Colonic mucosa (tissue), 4 donors: ENCODE results near the gene REEP3. TPM values are rescaled to one million over a fixed set of nuclear protein-coding genes. Genes with fewer than 3 reads are reported as not detected.

Source experiments
- DNase-seq: peaks from one replicate; pipeline ENCODE4 v3.0.0-alpha.2; 2020
- H3K27ac ChIP-seq: fragments of 200-600 bp; one replicate; pipeline ENCODE4 v1.8.0; 2021
- H3K27me3 ChIP-seq: fragments of 200-600 bp; one replicate; pipeline ENCODE4 v1.8.0; 2021
- H3K36me3 ChIP-seq: fragments of 200-600 bp; one replicate; pipeline ENCODE4 v1.8.0; 2021
- H3K4me1 ChIP-seq: fragments of 200-600 bp; one replicate; pipeline ENCODE4 v1.8.0; 2021; ENCODE audit warnings: mild to moderate bottlenecking
- H3K4me3 ChIP-seq: fragments of 200-600 bp; one replicate; pipeline ENCODE4 v1.8.0; 2021
- H3K9ac ChIP-seq, 2 donors: one replicate each; pipeline ENCODE4 v1.7.0; 2013; ENCODE audit warnings: control low read depth in 2 of 2, low read depth in 2 of 2, low read length in 2 of 2
- H3K9me3 ChIP-seq: fragments of 200-600 bp; one replicate; pipeline ENCODE4 v1.8.0; 2021
- intact Hi-C: fragments of 100-400 bp; cut with DNase I; formaldehyde crosslinking; loops from one replicate; pipeline ENCODE4 v1.14.1; 2022
- total RNA-seq, 2 donors: library from RNA; stranded (reverse); fragmentation: NEBNext Ultra II Directional in 1 of 2; extraction: Animal tissue kit (Norgen Biotek cat#: 25700) in 1 of 2; gene quantifications; one replicate each; pipeline ENCODE4 v1.2.1, GENCODE V29; 2021
- TF ChIP-seq, protein P1 (sequence below): fragments of 200-600 bp; IDR thresholded peaks from one replicate; pipeline ENCODE4 v1.8.0; 2022; ENCODE audit warnings: antibody characterized with exemption, mild to moderate bottlenecking
- donor health status: healthy.
- donor health status: DM: no; HTN: no; CAD: no.
- donor health status: DM: no; HTN: no; CAD: no.

REEP3 gene, protein sequence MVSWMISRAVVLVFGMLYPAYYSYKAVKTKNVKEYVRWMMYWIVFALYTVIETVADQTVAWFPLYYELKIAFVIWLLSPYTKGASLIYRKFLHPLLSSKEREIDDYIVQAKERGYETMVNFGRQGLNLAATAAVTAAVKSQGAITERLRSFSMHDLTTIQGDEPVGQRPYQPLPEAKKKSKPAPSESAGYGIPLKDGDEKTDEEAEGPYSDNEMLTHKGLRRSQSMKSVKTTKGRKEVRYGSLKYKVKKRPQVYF
- 10 to 100 TPM; 33.1 to 66.0 TPM for total RNA-seq

DNA sequence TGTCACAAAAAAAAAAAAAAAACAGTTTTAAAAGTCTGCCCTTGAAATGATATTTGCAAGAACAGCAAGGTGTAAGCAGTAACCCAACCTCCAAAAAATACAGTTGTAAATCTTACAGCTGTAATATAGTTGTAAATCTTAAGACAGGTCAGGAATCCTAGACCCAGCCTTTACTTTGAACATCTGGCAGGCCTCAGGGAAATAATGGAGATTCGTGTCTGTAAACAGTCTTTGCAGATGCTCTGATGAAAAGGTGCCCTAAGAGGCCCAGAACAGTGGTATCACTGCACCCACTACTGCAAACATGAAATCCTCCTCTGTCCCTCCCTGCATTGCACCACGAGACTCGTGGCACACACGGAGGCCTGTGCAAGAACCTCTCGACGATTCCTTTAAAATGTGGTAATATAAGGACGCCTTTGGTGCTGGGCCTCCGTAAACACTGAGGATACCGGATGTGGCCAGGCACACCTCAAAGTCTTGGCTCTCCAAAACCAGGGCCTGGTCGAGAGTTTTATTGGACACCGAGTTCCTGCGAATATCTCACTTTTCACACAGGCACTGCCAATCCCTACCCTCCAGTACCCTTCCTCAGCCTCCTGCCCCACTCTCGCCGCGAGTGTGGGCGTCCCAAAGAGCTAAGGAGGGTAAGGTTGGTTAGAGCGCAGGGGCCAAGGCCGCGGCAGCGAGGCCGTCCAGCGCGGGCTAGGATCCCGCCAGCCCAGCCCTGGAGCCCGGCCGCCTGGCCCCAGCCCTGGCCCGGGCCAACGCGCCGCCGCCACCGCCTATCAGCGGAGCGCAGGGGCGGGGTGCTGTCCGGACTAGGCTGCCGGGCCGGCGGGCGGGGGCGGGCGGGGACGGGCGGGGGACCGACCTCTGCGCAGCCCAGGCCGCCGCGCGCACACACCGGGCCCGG, at the start of gene REEP3:
REEP3 (plus strand) TSS at position 902 of the 916 bp plus-strand sequence. CDS start 145 bp downstream, outside the sequence.
- Histone ChIP-seq H3K36me3 (no peaks in the 10 kb centered on the region), H3K9ac (peak within 1 kb of the TSS; percentile 91 to 99), H3K27ac (peak within 1 kb of the TSS; percentile 96), H3K9me3 (no peaks in the 10 kb centered on the region), H3K4me1 (no peaks in the 10 kb centered on the region), H3K27me3 (no peaks in the 10 kb centered on the region), H3K4me3 (peak within 1 kb of the TSS; percentile 63)
- peak; percentile 64 for DNase-seq
- TF ChIP-seq, protein P1, sequence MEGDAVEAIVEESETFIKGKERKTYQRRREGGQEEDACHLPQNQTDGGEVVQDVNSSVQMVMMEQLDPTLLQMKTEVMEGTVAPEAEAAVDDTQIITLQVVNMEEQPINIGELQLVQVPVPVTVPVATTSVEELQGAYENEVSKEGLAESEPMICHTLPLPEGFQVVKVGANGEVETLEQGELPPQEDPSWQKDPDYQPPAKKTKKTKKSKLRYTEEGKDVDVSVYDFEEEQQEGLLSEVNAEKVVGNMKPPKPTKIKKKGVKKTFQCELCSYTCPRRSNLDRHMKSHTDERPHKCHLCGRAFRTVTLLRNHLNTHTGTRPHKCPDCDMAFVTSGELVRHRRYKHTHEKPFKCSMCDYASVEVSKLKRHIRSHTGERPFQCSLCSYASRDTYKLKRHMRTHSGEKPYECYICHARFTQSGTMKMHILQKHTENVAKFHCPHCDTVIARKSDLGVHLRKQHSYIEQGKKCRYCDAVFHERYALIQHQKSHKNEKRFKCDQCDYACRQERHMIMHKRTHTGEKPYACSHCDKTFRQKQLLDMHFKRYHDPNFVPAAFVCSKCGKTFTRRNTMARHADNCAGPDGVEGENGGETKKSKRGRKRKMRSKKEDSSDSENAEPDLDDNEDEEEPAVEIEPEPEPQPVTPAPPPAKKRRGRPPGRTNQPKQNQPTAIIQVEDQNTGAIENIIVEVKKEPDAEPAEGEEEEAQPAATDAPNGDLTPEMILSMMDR = no peak
- intact Hi-C loops = loop anchor here (5.0 kb wide), 2 partner anchors 53 to 107 kb away; partner anchors contain the start of gene JMJD1C

DNA sequence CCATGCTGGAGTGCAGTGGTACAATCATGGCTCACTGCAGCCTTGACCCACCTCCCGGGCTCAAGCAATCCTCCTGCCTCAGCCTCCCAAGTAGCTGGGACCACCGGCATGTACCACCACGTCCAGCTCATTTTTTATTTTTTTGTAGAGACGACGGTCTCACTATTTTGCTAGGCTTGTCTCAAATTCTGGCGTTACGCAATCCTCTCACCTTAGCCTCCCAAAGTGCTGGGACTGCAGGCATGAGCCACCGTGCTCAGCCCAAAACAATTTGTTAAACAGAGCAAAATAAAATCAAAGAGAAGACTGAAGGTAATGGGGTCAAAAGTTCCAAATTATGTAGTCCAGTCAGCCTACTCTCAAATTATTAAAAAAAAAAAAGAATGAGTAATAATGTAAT, 46.7 kb upstream of the REEP3 start:
- no peak overlapping the region for H3K4me3 ChIP-seq
- intact Hi-C loops = no loop called here
- H3K36me3 ChIP-seq = no peaks in the 10 kb centered on the region
- no peak overlapping the region for H3K27ac ChIP-seq
- H3K9ac ChIP-seq = no peak overlapping the region
- H3K4me1 ChIP-seq = no peaks in the 10 kb centered on the region
- TF ChIP-seq, protein P1 = no peak
- H3K27me3 ChIP-seq = no peaks in the 10 kb centered on the region
- DNase-seq = no peak
- H3K9me3 ChIP-seq = no peaks in the 10 kb centered on the region

DNA sequence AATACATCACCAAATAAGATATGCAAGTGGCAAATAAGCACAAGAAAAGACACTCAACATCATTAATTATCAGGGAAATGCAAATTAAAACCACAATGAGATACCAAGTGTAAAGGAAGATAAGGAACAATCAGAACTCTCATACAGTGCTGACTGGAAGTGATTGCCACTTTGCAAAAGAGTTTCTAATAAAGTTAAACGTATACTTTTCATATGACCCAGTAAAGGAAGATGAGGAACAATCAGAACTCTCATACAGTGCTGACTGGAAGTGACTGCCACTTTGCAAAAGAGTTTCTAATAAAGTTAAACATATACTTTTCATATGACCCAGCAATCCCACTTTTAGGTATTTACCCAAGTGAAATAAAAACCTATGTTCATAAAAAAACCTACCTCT, 43.3 kb upstream of the REEP3 start:
- Histone ChIP-seq H3K27me3 (no peaks in the 10 kb centered on the region), H3K9ac (no peak overlapping the region), H3K4me1 (no peaks in the 10 kb centered on the region), H3K4me3 (no peak overlapping the region), H3K9me3 (no peaks in the 10 kb centered on the region), H3K27ac (no peak overlapping the region), H3K36me3 (no peaks in the 10 kb centered on the region)
- intact Hi-C loops = no loop called here
- TF ChIP-seq, protein P1 = no peak
- DNase-seq = no peak

DNA sequence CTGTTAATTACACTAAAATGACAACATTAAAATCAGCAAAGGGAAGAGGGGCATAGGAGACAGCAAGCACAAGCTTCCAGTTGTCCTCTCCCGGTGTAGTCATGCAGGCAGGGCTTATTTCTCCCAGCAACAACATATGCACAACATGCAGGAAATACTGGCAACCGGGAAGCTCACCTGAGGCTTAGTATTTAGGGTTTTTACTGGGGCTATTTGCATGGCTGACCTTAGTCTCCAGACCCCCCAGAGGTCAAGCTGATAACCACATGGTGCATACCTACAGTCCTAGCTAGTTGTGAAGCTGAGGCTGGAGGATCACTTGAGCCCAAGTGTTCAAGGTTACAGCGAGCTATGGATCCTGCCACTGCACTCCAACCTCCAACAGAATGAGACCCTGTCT, 42.6 kb upstream of the REEP3 start:
- H3K36me3 ChIP-seq = no peaks in the 10 kb centered on the region
- no peaks in the 10 kb centered on the region for H3K9me3 ChIP-seq
- no peak overlapping the region for H3K27ac ChIP-seq
- no peak overlapping the region for H3K4me3 ChIP-seq
- TF ChIP-seq, protein P1 = no peak
- no peaks in the 10 kb centered on the region for H3K27me3 ChIP-seq
- H3K9ac ChIP-seq = no peak overlapping the region
- no peak for DNase-seq
- intact Hi-C loops = no loop called here
- no peaks in the 10 kb centered on the region for H3K4me1 ChIP-seq

DNA sequence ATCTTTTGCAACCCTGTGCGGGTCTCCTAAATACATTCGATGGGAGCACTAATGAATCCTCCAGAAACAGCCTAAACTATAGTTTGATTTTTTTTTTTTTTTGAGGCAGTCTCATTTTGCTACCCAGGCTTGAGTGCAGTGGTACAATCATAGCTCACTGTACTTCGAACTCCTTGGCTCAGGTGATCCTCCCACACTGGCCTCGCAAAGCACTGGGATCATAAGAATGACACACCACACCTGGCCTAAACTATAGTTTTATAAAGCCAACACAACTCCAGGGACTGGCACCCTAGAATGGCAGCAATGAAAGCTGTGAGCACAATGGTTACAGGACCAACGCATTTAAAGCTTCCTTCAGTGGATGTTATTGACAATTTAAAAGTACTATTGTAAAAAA, 41.0 kb upstream of the REEP3 start:
- no peak overlapping the region for H3K9ac ChIP-seq
- no peaks in the 10 kb centered on the region for H3K9me3 ChIP-seq
- intact Hi-C loops = no loop called here
- no peak overlapping the region for H3K4me3 ChIP-seq
- no peaks in the 10 kb centered on the region for H3K27me3 ChIP-seq
- H3K4me1 ChIP-seq = no peaks in the 10 kb centered on the region
- DNase-seq = peak; percentile 52
- H3K27ac ChIP-seq = no peak overlapping the region
- TF ChIP-seq, protein P1 = no peak
- H3K36me3 ChIP-seq = no peaks in the 10 kb centered on the region
